ENCODE results near the gene SND1. TPM values are rescaled to one million over a fixed set of nuclear protein-coding genes. Genes with fewer than 3 reads are reported as not detected.

SND1 gene
- total RNA-seq, 2 donors from 2014 or later, result 91.0 to 111 TPM

GRCh38 chr7:127873151-127873550 lies 221.2 kb downstream of the SND1 start:
- Histone ChIP-seq H3K9me3 (no peaks in the 10 kb centered on the region), H3K36me3 (no peaks in the 10 kb centered on the region), H3K4me1 (ENCODE audit: control insufficient read depth in 1 of 2, low read depth in 2 of 2) (peaks cover 7 to 17% of the 10 kb centered on the region in 2 donors), H3K27me3 (replicated peaks; ENCODE audit: insufficient read depth) (no peaks in the 10 kb centered on the region), H3K4me3 (no peak overlapping the region), H3K27ac (no peak overlapping the region)
- no peak for ATAC-seq (ENCODE audit: insufficient number of reproducible peaks, low FRiP score, low read depth)
- no peak for DNase-seq (ENCODE audit: low spot score)
- TF ChIP-seq, protein P1, sequence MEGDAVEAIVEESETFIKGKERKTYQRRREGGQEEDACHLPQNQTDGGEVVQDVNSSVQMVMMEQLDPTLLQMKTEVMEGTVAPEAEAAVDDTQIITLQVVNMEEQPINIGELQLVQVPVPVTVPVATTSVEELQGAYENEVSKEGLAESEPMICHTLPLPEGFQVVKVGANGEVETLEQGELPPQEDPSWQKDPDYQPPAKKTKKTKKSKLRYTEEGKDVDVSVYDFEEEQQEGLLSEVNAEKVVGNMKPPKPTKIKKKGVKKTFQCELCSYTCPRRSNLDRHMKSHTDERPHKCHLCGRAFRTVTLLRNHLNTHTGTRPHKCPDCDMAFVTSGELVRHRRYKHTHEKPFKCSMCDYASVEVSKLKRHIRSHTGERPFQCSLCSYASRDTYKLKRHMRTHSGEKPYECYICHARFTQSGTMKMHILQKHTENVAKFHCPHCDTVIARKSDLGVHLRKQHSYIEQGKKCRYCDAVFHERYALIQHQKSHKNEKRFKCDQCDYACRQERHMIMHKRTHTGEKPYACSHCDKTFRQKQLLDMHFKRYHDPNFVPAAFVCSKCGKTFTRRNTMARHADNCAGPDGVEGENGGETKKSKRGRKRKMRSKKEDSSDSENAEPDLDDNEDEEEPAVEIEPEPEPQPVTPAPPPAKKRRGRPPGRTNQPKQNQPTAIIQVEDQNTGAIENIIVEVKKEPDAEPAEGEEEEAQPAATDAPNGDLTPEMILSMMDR (IDR thresholded peaks at IDR 0.05), result no peak

DNA sequence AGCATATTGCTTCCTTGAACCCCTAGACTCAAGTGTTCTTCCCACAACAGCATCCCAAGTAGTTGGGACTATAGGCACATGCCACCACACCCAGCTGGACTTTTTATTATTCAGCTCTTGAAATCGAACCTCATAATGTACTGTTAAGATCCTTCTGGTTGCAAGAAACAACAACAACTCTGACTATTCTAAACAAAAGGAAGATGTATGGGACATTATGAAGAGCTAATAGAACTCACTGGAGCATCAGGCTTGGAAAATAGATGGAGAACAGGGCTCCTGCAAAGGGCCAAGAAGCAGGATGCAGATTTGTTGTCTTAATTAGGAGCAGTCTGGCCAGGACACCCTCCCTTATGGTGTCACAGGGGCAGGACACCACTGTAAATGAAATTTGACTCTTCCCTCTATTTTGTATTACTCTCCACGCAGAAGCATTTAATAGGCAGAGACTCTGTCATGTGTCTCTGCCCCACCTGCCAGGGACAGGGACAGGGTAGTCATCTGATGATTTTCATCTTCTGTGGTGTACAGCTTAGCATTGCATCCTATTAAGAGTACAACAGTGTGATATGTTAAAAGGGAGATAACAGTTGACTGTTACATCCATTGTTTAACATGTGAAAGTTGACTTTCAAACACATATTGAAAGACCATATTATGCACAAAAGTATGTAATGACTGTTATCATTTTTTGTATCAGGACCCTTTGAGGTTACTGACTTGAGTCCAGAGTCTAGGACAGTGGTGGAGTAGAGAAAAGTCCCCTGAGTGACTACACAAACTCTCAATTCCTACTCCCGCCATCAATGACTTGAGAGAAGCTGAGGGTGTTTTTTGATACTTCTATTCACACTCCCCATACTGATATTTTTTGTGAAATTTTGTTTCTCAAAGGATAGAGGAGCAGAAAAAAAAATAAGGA lies 222.0 kb downstream of the SND1 start:
- H3K9me3 ChIP-seq, result no peaks in the 10 kb centered on the region
- peaks cover 7 to 17% of the 10 kb centered on the region in 2 donors for H3K4me1 ChIP-seq (ENCODE audit: control insufficient read depth in 1 of 2, low read depth in 2 of 2)
- no peaks in the 10 kb centered on the region for H3K27me3 ChIP-seq (replicated peaks; ENCODE audit: insufficient read depth)
- TF ChIP-seq, protein P1 (IDR thresholded peaks at IDR 0.05), result no peak
- DNase-seq (ENCODE audit: low spot score) (no peak), ATAC-seq (ENCODE audit: insufficient number of reproducible peaks, low FRiP score, low read depth) (no peak)
- no peaks in the 10 kb centered on the region for H3K36me3 ChIP-seq
- no peak overlapping the region for H3K27ac ChIP-seq
- no peak overlapping the region for H3K4me3 ChIP-seq

GRCh38 chr7:127874951-127875608 lies 223.1 kb downstream of the SND1 start:
- H3K27me3 ChIP-seq (replicated peaks; ENCODE audit: insufficient read depth), result no peaks in the 10 kb centered on the region
- no peaks in the 10 kb centered on the region for H3K36me3 ChIP-seq
- H3K9me3 ChIP-seq, result no peaks in the 10 kb centered on the region
- no peak overlapping the region for H3K4me3 ChIP-seq
- no peak overlapping the region for H3K27ac ChIP-seq
- DNase-seq (ENCODE audit: low spot score) (no peak), ATAC-seq (ENCODE audit: insufficient number of reproducible peaks, low FRiP score, low read depth) (no peak)
- TF ChIP-seq, protein P1 (IDR thresholded peaks at IDR 0.05), result no peak
- peaks cover 7 to 17% of the 10 kb centered on the region in 2 donors for H3K4me1 ChIP-seq (ENCODE audit: control insufficient read depth in 1 of 2, low read depth in 2 of 2)

DNA sequence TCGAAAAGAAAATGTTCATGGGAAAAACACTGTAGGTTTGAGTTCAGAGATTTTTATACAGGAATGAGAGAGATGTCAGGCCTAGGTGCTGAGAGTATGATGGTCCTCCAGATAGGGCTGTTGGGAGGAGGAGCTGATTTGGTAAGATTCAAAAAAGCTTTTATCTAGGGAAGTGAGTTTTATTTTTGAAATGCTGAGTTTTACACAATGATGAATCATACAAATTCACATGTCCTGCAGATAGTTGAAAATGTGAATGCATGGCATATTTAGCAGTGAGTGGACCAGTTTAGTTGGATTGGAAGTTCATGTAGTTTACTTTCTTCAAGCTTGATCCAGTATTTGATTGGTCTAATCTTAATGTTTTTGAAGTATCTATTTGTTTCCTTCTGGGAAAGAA lies 224.4 kb downstream of the SND1 start:
- TF ChIP-seq, protein P1 (IDR thresholded peaks at IDR 0.05), result no peak
- H3K27me3 ChIP-seq (replicated peaks; ENCODE audit: insufficient read depth), result no peaks in the 10 kb centered on the region
- DNase-seq (ENCODE audit: low spot score) (no peak), ATAC-seq (ENCODE audit: insufficient number of reproducible peaks, low FRiP score, low read depth) (no peak)
- no peaks in the 10 kb centered on the region for H3K9me3 ChIP-seq
- peaks cover 7 to 17% of the 10 kb centered on the region in 2 donors for H3K4me1 ChIP-seq (ENCODE audit: control insufficient read depth in 1 of 2, low read depth in 2 of 2)
- no peak overlapping the region for H3K4me3 ChIP-seq
- H3K36me3 ChIP-seq, result no peaks in the 10 kb centered on the region
- H3K27ac ChIP-seq, result no peak overlapping the region

DNA sequence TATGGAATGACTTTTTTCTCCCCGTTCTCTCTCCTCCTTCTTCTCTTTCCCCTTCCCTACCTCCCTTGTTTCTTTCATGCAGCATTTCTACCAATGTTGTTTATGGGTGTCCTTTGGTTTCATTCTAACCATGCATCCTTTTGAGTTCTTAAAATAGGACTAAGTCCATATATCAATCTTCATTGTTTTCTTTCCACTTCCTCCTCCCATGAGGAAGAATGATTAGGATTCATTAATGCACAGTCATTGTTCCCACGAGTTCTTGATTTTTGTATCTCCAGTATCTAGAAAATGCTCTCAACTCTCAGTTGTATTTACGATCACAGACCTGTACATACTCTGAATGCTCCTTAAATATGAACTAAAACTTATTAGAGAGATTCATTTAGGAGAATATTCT lies 226.0 kb downstream of the SND1 start:
- Histone ChIP-seq H3K27me3 (replicated peaks; ENCODE audit: insufficient read depth) (no peaks in the 10 kb centered on the region), H3K9me3 (no peaks in the 10 kb centered on the region), H3K36me3 (no peaks in the 10 kb centered on the region), H3K27ac (no peak overlapping the region), H3K4me1 (ENCODE audit: control insufficient read depth in 1 of 2, low read depth in 2 of 2) (peaks cover 7 to 23% of the 10 kb centered on the region in 2 donors), H3K4me3 (no peak overlapping the region)
- TF ChIP-seq, protein P1 (IDR thresholded peaks at IDR 0.05), result no peak
- DNase-seq (ENCODE audit: low spot score), result no peak
- no peak for ATAC-seq (ENCODE audit: insufficient number of reproducible peaks, low FRiP score, low read depth)
